H4 (cell line): ENCODE measurements around the gene FAM170B. TPM values are rescaled to one million over a fixed set of nuclear protein-coding genes. Genes with fewer than 3 reads are reported as not detected.

Source experiments
- DNase-seq: peaks from one replicate; pipeline ENCODE4 v3.0.0-alpha.2; 2015; ENCODE audit warnings: low spot score
- total RNA-seq: library from RNA; depleted of rRNA; stranded (reverse); fragments of >200 nt; shearing (Covaris generic); gene quantifications from 2 replicates; pipeline ENCODE4 v1.2.3, GENCODE V29; 2014

Gene FAM170B
- total RNA-seq, 1 experiment from 2014 or later: not detected

GRCh38 chr10:49169776-49170175 is 36.0 kb upstream of the FAM170B start:
- DNase-seq: no peak

GRCh38 chr10:49168831-49169500 is 35.1 kb upstream of the FAM170B start:
- no peak for DNase-seq

GRCh38 chr10:49168171-49168540 is 34.3 kb upstream of the FAM170B start:
- DNase-seq: no peak

GRCh38 chr10:49167425-49168170 is 33.8 kb upstream of the FAM170B start:
- DNase-seq: no peak

- DNase-seq: no peak
Observed at GRCh38 chr10:49166484-49167400, 32.9 kb upstream of the FAM170B start.

- no peak for DNase-seq
Observed at GRCh38 chr10:49165821-49166483, 32.1 kb upstream of the FAM170B start.

GRCh38 chr10:49165259-49165658 is 31.4 kb upstream of the FAM170B start:
- no peak for DNase-seq

- DNase-seq: no peak
Observed at GRCh38 chr10:49164559-49165188, 30.9 kb upstream of the FAM170B start.

- no peak for DNase-seq
Observed at GRCh38 chr10:49163741-49164140, 29.9 kb upstream of the FAM170B start.

GRCh38 chr10:49162761-49163310 is 29.0 kb upstream of the FAM170B start:
- no peak for DNase-seq

- DNase-seq: no peak
Observed at GRCh38 chr10:49162063-49162462, 28.2 kb upstream of the FAM170B start.

GRCh38 chr10:49161411-49161997 is 27.7 kb upstream of the FAM170B start:
- DNase-seq: no peak

GRCh38 chr10:49160814-49161213 is 27.0 kb upstream of the FAM170B start:
- DNase-seq: no peak

- no peak for DNase-seq
Observed at GRCh38 chr10:49160110-49160509, 26.3 kb upstream of the FAM170B start.

GRCh38 chr10:49158915-49159314 is 25.1 kb upstream of the FAM170B start:
- DNase-seq: no peak

GRCh38 chr10:49158404-49158803 is 24.6 kb upstream of the FAM170B start:
- no peak for DNase-seq

GRCh38 chr10:49157229-49157628 is 23.4 kb upstream of the FAM170B start:
- no peak for DNase-seq

GRCh38 chr10:49154641-49155040 is 20.8 kb upstream of the FAM170B start:
- DNase-seq: no peak

- DNase-seq: no peak
Observed at GRCh38 chr10:49153971-49154370, 20.1 kb upstream of the FAM170B start.

- no peak for DNase-seq
Observed at GRCh38 chr10:49153115-49153514, 19.3 kb upstream of the FAM170B start.

GRCh38 chr10:49152663-49153062 is 18.8 kb upstream of the FAM170B start:
- no peak for DNase-seq
